ENCODE results near the gene ABCB11.

GRCh38 chr2:169005994-169006393 is 25.1 kb downstream of the ABCB11 start:
- TF ChIP-seq POLR2AphosphoS5 (IDR thresholded peaks at IDR 0.05; ENCODE audit: insufficient read depth, low read depth, low read length) (no peak), EZH2 (IDR thresholded peaks at IDR 0.05; ENCODE audit: borderline replicate concordance, low read depth, low read length, severe bottlenecking) (no peak)
- TF ChIP-seq, protein P1, sequence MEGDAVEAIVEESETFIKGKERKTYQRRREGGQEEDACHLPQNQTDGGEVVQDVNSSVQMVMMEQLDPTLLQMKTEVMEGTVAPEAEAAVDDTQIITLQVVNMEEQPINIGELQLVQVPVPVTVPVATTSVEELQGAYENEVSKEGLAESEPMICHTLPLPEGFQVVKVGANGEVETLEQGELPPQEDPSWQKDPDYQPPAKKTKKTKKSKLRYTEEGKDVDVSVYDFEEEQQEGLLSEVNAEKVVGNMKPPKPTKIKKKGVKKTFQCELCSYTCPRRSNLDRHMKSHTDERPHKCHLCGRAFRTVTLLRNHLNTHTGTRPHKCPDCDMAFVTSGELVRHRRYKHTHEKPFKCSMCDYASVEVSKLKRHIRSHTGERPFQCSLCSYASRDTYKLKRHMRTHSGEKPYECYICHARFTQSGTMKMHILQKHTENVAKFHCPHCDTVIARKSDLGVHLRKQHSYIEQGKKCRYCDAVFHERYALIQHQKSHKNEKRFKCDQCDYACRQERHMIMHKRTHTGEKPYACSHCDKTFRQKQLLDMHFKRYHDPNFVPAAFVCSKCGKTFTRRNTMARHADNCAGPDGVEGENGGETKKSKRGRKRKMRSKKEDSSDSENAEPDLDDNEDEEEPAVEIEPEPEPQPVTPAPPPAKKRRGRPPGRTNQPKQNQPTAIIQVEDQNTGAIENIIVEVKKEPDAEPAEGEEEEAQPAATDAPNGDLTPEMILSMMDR (IDR thresholded peaks at IDR 0.05; ENCODE audit: extremely low read depth in 1 of 2, insufficient read depth in 1 of 2, low read depth in 1 of 2, low read length in 2 of 2): no peak

Data from endothelial cell of umbilical vein (primary cell).